GM21723 (cell line): ENCODE data around the gene ANKRD60.

Experiments
- ATAC-seq: cut with Tn5 transposase; IDR thresholded peaks from one replicate; pipeline ENCODE4 v1.9.1; 2021; ENCODE audit warnings: mild to moderate bottlenecking, moderate library complexity; ENCODE audit not compliant: unreplicated experiment

ANKRD60 gene, protein sequence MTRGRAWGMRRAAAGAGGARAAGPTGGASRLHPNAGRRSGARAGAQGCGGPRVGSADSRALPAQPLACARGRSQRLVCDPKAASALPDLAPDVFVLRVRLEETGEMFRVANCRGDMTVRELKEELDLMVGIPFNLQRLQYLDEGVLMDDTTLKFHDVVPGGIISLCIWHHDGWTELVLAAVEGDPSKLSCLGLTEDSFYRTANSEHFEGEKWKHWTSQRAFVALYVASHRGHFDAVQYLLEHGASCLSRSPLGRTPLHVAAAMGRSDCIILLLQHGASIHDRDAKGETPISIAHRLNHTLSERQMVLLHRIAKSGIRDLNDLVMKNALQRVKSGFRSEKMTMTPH

DNA sequence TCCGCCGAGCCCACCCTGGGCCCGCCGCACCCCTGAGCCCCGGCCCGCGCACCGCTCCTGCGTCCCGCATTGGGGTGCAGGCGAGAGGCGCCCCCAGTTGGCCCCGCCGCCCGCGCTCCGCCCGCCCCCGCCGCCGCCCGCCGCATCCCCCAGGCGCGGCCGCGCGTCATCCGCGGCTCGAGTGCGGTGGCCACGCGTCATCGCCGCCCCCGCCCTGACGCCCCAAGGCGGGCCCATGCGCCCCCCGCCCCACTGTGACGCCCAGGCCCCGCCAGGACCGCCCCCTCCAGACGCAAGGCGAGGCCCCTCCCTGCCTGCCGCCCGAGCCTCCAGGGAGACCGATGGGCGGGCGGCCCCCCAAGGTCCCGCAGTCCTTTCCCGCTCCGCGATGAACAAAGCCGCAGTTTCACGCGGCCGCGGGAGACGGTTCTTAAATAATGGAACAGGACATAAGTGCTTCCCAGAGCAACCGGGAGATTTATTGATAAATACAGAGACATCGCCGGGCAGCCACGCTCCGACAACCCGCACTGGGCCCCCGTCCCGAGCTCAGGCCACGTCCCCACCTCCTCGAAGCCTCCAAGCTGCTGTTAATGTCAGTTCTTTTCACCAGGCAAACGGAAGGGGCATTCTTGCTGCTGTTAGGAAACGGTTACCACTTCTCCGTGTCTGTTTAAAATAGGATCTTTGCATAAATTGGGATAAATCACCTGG is at the start of gene ANKRD60:
TSS of gene ANKRD60 (minus strand) at position 170 of the 714 bp plus-strand sequence. CDS start at position 170, 0 bp downstream.
- no peak for ATAC-seq

DNA sequence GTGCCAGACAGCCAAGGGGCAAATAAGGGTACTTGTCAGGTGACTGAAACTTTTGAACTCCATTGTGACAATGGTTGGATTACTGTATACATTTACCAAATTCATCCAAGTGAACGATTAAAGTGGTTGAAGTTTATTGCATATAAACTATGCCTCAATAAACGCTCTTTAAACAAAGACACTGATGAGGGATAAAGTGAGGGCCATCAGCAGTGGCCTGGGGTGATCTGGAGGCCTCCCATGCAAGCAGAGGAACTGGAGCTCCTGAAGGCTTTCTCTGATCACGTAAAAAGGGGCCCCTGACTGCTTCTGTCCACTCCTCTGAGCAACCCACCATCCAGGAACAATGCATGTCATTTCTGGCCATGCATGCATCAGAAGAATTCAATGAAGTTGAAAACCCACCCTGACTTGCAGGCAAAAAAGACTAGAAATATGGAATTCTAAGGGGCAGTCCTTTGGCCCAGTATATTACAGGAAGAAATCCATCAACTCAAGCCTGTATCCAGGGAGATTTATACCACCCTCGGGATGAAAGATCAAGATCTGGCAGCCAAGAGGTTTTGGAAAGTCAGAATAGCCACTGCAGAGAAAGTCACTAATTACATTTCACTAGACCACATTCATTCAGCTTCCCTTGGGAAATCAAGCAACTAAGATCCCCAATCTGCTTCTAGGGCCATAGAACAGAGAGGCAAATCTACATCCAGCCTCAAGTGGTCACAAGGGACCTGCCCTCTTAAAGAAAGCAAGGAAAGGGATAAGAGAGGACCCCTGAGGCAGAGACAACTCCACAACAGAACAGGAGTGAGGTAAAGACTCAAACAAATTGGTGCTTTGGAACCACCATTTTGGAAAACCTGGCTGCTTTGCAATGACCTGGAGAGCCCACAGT is 49.4 kb upstream of the ANKRD60 start:
- no peak for ATAC-seq

DNA sequence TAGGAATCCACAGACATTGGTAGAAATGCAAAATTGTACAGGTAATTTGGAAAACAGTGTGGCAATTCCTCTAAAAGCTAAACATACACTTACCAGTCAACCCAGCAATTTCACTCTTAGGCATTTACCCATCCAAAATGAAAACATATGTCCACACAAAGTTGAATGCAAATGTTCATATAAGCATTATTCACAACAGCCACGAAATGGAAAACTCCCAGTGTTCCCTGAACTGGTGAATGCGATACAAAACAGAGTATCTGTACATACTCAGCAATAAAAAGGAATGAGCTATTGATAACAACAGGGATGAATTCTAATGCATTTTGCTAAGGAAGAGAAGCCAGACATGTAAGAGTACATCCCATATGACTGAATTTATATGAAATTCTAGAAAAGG is 48.7 kb upstream of the ANKRD60 start:
- ATAC-seq, result no peak

DNA sequence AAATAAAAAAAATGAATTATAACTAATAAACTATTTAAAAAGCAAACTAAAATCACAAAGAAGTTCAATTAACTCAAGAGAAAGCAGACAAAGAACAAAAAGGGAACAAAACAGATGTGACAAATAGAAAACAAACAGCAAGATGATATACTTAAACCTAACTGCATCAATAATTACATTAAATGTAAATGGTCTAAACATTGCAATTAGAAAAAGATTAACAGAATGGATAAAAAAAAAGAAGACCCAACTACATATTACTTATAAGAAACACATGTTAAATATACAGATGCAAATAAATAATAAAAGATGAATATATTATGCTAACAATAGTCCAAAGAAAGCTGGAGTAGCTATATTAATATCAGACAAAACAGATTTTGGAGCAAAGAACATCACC is 45.9 kb upstream of the ANKRD60 start:
- ATAC-seq, result no peak

DNA sequence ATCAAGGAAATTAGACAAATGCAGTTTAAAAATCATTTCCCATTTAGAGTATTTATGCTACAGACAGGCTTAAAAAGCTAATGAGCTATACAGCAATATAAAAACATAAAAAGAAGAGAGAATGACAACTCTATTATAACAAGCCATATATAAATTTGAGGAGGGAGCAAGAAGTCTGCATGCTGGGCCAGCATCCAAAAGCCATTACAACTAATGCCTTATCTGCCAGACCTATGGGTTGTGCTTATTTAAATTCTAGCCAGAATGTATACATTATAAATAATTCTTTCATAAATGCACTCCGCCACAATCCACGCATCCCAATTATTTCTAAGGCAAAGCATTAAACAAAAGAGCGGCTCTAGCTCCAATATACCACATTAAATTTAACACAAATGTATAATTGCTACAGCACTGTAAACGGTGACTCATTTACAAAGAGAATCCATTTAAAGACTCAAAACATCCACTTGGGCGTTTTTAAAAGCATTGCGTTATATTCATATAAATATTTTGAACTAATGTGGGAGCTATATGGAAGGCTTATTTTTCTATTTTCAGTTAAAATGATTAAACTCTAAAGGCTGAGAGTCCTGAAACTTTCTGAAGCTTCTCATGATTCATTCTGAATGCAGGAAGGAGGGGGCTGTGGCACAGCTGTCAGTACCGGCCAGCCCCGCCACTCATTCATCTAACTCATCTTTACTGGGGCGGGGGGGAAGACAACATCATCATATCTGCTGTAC is 43.3 kb upstream of the ANKRD60 start:
- no peak for ATAC-seq

DNA sequence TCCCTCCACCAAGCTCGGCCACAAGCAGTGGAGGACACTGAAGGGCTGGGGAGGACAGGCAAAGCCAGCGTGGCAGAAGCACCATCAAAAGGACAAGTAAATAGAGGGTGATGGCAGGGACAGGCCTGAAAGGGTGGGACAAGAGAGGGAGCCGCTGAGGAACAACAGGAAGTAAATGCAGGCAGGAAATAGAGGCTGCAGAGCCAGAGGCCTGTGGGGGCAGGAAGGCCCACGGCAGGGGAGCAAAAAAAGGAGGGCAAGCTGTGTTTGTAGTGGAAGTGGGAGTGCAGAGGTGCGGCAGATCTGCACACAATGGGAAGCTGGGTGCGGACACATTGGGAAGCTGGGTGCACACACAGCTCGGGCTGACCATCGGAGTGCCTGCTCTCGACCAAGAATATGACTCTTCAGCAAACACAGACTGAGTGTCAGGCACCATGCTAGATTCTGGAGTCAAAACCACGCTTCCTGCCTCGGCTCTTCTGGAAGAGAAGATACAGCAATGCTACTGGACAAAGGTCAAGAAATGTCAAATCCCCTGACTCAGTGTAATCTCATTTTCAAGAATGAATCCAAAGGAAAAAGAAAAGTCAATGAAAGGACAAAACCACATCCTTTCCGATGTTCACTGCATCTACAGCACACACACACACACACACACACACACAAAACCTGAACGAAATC is 40.6 kb upstream of the ANKRD60 start:
- ATAC-seq, result no peak

DNA sequence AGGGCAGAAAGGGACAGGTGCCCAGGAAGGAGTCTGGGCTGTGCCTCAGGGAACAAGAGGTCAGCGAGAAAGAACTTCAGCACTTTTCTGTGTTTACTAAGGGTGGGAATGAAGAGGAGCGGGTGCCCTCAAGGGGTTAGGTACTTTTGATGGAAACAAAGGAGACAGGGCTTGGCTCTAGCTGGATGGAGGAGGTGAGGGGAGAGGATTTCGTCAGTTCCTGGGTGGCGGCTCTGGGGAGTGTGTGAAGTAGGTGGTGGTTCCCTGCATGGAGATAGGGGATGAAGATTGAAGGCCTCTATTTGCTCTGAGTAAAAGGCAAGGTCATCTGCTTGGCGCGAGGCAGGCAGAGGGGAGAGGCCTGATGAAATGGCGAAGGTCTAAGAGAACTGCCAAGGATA is 40.0 kb upstream of the ANKRD60 start:
- ATAC-seq, result no peak

DNA sequence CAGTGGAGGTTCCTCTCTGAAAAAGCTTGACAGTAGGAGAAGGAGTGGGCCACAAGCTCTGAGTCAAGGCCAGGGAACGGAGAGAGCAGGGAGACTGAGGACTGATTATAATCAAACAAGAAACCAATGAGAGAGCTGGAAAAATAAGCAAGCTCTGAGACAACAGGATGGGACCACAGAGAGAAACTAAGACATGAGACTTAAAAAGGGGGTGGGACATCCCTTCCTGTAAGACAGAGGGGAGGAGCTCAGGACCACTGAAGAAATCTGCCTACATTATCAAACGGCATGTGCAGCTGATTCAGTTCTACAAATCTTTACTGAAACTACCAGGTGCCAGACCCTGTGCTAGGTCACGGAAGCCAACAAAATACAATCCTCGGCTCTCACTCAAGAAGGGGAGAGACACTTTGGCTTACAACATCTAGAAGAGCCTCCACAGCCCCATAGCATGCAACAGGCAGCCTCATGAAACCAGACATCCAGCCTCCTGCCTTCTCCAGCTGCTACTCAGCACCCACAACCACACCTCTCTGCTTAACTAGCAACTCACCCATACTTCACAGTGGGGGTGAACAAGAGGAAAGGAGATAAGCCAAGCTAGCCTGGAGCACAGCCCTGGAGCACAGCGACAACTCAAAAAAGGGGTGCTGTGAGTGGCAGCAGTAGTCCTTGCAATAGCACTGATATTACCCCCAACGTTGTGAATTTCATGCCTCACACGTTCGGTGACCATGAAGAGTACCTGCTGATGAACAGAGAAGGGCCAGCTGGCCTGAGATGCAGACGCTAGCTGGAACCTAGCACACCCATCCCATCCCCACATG is 39.1 kb upstream of the ANKRD60 start:
- ATAC-seq, result no peak

DNA sequence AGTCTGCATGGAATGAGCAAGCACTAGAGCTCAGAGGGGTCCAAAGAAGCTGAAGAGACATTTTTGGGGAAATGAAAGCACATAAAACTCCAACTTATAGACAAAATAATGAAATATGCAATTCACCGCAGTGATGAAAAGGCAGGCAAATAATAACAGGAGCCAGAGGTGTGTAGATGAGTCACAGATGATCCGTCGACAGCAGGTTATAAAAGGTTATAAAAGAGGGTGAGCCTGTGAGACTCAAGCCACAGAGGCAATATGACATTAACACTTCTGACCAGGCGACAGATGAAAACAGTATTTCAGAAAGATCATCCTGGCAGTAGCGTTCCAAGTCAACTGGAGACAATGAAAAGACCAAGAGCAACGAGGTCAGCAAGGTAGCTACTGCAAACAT is 35.8 kb upstream of the ANKRD60 start:
- no peak for ATAC-seq

DNA sequence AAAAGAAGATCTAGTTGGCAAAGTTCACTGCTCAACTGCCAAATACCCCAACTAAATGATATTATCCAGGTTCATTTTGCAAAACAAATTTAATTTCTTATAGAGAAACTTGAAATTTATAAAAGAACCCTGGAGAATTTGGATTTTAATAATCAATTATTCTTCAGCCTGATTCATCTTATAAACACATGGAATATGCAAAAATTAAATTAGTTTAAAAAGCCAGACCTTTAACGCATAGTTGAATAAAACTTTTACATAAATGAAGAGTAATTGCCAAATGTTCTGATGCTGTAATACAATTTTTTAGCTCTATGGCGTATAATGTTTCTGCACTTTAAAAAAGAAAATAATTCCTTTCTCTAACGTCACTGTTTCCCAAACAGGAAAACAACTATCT is 33.2 kb upstream of the ANKRD60 start:
- no peak for ATAC-seq

DNA sequence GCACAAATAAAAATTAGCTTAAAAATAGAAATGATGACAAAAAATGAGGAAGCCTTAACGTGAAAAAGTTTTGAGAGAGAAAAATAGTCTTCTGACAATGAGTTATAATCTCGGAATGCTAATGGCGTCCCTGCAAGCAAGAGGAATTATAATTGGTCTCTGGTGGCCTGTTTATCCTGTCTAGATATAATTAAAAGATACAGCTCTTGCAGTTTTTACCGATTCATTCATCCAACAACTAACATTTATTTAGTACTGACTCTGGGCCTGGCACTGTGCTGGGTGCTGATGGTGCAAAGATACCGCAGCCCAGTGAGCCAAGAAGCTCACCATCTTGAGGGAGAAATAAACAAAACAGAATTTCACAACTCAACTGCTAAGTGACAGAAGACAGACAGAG is 31.6 kb upstream of the ANKRD60 start:
- no peak for ATAC-seq

DNA sequence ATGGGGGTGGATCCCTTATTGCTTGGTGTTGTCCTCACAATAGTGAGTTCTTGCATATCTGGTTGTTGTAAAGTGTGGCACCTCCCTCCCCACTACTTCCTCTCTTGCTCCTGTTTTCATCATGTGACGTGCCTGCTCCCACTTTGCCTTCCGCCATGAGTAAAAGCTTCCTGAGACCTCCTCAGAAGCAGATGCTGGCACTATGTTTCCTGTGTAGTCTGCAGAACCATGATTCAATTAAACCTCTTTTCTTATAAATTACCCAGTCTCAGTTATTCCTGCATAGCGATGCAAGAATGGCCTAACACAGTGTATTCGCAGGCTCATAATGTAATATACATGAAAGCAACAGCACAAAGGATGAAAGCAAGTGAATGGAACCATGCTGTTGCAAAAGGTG is 28.4 kb upstream of the ANKRD60 start:
- ATAC-seq, result no peak

DNA sequence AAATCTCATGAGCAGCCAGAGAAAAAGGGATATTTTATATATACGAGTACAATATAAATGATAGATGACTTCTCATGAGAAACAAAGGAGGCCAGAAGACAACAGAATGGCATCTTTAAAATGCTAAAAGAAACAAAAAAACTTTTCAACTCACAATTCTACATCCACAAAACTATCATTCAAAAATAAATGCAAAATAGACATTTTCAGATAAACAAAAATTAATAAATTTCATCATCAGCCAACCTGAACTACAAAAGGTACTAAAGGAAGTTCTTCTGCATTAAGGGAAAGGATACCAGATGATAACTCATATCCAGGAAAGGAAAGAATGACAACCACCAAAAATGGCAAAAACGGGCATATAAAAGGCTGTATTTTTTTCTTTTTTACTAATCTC is 27.9 kb upstream of the ANKRD60 start:
- ATAC-seq, result no peak

DNA sequence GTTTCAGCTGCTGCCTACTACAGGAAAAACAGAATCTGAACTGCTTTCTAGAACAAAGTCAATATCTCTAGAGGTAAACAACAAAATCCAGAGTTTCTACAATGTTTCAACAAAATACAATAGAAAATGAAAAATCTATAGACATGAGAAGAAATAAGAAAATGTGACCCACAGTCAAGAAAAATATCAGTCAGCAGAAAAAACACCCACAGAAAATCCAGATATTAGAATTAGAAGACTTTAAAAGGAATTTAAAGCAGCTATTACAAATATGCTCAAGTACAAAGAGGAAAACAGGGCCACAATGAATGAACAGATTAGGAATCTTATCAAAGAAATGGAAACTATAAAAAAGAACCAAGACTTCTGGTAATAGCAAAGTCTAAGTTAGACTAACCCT is 26.4 kb upstream of the ANKRD60 start:
- no peak for ATAC-seq

DNA sequence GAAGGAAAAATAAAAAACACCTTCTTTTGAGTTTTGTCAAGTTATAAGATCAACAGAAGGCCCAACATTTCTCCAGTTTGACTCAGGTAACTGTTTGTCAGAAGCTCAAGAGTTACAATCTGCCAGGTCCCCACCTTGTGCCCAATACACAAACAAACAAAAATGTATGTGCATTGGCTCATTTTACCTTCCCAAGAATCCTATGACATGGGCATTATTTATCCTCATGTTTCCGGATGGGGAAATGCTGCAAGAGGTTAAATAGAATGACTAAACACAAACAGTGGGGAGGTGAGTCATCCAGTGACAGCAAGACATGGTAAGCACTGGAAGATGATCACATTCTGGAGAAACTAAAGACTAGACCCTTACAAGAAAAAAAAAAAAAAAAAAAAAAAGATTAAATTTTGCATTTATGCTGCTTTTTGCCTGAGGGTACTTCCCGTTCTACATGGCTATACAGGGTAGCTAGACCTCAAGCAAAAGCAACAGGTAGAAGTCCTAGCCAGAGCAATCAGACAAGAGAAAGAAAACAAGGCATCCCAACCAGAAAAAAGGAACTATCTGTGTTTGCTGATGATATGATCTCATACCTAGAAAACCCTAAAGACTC is 23.6 kb upstream of the ANKRD60 start:
- no peak for ATAC-seq

DNA sequence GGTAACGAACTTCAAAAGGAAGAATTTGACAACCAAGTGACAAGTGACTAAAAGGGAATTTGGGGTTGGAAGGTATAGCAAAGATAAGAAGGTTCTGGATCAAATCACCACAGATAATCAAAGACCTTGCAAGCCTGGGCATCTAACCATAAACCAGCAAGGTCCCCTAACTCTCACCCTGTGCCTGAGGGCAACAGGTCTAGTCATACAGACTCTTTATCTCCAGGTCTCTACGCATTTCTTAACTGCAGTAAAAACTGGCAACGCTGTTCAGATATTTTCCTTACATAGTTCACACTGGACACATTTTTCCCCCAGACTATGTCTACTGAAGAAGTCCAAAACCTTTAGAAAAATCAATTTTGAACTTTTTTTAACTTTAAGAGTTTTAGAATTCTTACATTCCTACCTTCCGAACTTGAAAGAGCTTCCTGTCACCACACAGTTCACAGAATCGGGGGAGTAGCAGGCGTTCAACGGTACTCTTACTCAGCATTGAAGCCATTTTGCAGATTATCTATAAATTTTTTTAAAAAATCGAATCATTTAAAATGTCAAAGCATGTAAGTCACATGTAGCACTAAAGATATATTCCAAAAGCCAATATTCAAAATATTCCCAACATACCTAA is 23.0 kb upstream of the ANKRD60 start:
- no peak for ATAC-seq

DNA sequence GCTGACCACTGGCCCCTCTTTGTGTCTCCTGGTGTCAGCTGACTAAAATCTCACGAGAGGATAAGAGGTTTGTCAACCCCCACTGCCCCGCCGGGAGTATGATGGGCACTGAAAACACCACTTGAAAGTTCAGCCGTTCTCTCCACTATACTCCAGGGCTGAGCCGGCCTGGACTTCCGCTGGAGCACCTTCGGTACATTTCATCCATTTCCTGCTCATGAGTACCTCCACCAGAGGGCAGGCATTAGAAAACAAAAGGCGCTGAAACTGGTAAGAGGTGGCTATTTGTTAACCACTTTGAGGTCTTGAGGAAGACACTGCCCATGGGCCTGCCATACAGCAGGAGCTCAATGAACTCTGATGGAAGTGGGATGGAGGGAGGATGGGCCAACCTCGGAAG is 17.9 kb upstream of the ANKRD60 start:
- no peak for ATAC-seq

DNA sequence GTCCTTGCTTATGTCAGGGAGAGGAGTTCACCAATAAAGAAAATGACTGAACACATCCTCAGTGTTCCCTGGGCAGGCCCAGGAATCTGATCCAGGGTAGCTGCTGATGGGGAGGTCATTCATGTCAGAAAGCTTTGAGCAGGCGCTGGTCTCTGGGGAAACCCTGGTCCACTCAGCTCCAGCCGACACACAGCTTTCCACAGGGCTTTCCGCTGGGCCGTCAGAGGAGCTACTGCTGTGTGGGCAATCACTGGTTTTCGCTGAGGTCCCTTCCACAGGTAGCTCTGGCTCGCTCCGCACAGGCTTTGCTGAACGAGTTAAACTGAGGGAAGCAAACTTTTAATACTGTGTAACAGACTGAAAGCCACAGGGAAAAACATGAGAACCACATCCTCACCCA is 17.5 kb upstream of the ANKRD60 start:
- no peak for ATAC-seq
